Upper lobe of right lung (tissue), 1 donor: ENCODE data around the gene ZNF688. TPM values are rescaled to one million over a fixed set of nuclear protein-coding genes. Genes with fewer than 3 reads are reported as not detected.

ENCODE experiments used
- ATAC-seq: fragments of 200-7000 bp; cut with Tn5 transposase; one replicate; pipeline ENCODE4 v1.9.1; 2020; ENCODE audit warnings: mild to moderate bottlenecking, moderate library complexity
- DNase-seq: peaks from one replicate; pipeline ENCODE4 v3.0.0-alpha.2; 2020
- H3K27ac ChIP-seq: fragments of 200-600 bp; one replicate; pipeline ENCODE4 v1.8.0; 2022
- H3K27me3 ChIP-seq: fragments of 200-600 bp; one replicate; pipeline ENCODE4 v1.8.0; 2022; ENCODE audit warnings: mild to moderate bottlenecking
- H3K36me3 ChIP-seq: fragments of 200-600 bp; one replicate; pipeline ENCODE4 v1.8.0; 2022
- H3K4me1 ChIP-seq: fragments of 200-600 bp; one replicate; pipeline ENCODE4 v1.8.0; 2022
- H3K4me3 ChIP-seq: fragments of 200-600 bp; one replicate; pipeline ENCODE4 v1.8.0; 2022; ENCODE audit warnings: mild to moderate bottlenecking
- H3K9me3 ChIP-seq: fragments of 200-600 bp; one replicate; pipeline ENCODE4 v1.8.0; 2022
- intact Hi-C: fragments of 100-400 bp; cut with DNase I; formaldehyde crosslinking; loops from one replicate; pipeline ENCODE4 v1.11.0; 2022
- total RNA-seq: library from RNA; stranded (reverse); fragmentation: NEBNext Ultra II Directional; extraction: Animal tissue kit (Norgen Biotek cat#: 25700); gene quantifications from one replicate; pipeline ENCODE4 v1.2.1, GENCODE V29; 2021
- TF ChIP-seq, protein P1 (sequence below): fragments of 200-600 bp; IDR thresholded peaks from one replicate; pipeline ENCODE4 v1.8.0; 2022; ENCODE audit warnings: antibody characterized with exemption
- donor health status: DM: no; HTN: yes; CAD: no; lungs with severe emphysema.

Gene ZNF688
- total RNA-seq, 1 donor from 2014 or later, result 13.1 TPM

- Histone ChIP-seq H3K27me3 (no peaks in the 10 kb centered on the region), H3K36me3 (peaks cover 18% of the 10 kb centered on the region), H3K4me3 (peak overlapping the region; percentile 88), H3K4me1 (peaks cover 22% of the 10 kb centered on the region), H3K27ac (peak overlapping the region; percentile 99), H3K9me3 (no peaks in the 10 kb centered on the region)
- DNase-seq (no peak), ATAC-seq (no peak)
- intact Hi-C loops, result no loop called here
- TF ChIP-seq, protein P1, sequence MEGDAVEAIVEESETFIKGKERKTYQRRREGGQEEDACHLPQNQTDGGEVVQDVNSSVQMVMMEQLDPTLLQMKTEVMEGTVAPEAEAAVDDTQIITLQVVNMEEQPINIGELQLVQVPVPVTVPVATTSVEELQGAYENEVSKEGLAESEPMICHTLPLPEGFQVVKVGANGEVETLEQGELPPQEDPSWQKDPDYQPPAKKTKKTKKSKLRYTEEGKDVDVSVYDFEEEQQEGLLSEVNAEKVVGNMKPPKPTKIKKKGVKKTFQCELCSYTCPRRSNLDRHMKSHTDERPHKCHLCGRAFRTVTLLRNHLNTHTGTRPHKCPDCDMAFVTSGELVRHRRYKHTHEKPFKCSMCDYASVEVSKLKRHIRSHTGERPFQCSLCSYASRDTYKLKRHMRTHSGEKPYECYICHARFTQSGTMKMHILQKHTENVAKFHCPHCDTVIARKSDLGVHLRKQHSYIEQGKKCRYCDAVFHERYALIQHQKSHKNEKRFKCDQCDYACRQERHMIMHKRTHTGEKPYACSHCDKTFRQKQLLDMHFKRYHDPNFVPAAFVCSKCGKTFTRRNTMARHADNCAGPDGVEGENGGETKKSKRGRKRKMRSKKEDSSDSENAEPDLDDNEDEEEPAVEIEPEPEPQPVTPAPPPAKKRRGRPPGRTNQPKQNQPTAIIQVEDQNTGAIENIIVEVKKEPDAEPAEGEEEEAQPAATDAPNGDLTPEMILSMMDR, result no peak
Measured at GRCh38 chr16:30527635-30528178, 43.8 kb downstream of the ZNF688 start.

DNA sequence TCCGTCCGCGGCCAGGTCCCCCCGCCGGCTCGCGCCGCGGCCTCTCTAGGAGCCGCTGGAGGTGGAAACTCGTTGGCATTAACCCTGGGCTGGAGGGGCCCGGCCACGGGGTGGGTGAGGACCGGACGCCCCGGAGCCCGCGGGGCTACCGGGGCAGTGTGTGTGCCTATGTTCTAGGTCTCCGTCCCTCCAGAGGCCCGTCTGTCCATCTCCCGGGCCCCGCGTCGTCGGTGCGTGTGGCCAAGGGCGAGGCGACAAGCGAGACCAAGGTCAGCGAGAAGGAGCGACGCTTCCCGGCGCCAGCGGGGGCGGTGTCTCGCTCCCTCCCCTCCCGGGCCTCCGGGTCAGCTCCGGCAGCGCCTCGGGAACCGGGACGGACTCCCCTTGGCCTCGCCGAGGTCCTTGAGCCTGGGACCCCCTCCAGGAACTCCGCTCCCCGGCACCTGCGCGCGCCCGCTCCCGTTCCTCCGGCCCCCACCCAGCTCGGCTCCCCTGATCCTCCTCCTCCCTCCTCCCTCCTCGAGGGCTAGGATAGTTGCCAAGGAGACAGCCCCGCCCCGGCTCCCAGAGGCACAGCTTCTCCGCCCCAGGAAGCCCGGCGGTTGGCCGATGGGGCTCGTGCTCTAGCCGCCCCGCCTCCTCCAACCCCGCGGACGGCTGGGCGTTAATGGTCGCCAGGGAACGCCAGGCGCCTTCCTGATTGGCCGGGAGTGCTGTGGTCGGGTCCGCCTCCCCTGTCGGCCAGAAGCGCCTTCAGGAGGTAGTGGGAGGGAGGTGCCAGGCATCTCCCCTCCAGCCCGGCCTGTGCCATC lies 44.5 kb downstream of the ZNF688 start:
- Histone ChIP-seq H3K27ac (peak overlapping the region; percentile 99), H3K9me3 (no peaks in the 10 kb centered on the region), H3K27me3 (no peaks in the 10 kb centered on the region), H3K4me1 (peaks cover 22% of the 10 kb centered on the region), H3K4me3 (peak overlapping the region; percentile 88), H3K36me3 (peaks cover 11% of the 10 kb centered on the region)
- TF ChIP-seq, protein P1, result peak; percentile 35
- DNase-seq (peak; percentile 99), ATAC-seq (peak; percentile 95)
- intact Hi-C loops, result no loop called here

DNA sequence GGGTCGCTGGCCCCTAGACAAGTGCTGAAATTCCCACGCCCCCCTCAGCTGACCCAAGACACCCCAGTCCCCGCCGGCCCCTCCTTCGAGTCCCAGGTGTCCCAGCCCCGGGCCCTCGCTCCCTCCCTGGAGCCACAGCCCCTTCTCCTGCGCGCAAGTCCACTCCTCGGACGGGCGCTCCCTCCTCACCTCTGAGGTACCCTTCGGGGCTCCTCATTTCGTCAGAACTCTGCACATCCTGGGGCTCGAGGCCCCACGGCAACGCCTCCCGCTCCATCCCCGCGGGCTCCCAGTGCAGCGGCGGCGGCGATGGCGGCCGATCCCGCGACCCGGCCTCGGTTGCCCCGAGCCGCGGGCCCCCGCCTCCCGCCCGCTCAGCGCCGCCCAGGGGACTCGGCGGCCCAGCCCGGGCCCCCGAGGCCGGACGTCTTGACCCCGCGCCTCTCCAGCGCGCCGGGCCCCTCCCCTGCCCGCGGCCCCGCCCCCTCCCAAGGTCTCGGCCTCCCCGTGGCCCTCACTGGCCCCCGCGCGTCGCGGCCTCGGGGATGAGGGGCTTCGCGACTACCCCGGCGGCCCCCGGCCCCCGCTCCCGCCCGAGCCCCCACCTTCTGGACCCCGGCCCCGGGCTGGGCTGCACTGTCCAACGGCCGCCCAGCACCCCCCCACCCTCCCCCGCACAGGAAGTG lies 45.2 kb downstream of the ZNF688 start, which contains the start of gene ZNF768:
ZNF768 (minus strand) TSS at position 430 of the 686 bp plus-strand sequence; CDS start at position 277, 153 bp downstream.
- ATAC-seq (peak; percentile 55), DNase-seq (peak; percentile 79)
- Histone ChIP-seq H3K9me3 (no peaks in the 10 kb centered on the region), H3K4me1 (peaks cover 22% of the 10 kb centered on the region), H3K36me3 (peaks cover 6% of the 10 kb centered on the region), H3K27me3 (no peaks in the 10 kb centered on the region), H3K27ac (peak within 1 kb of the TSS; percentile 99), H3K4me3 (peak within 1 kb of the TSS; percentile 88)
- intact Hi-C loops, result no loop called here
- TF ChIP-seq, protein P1, result no peak

DNA sequence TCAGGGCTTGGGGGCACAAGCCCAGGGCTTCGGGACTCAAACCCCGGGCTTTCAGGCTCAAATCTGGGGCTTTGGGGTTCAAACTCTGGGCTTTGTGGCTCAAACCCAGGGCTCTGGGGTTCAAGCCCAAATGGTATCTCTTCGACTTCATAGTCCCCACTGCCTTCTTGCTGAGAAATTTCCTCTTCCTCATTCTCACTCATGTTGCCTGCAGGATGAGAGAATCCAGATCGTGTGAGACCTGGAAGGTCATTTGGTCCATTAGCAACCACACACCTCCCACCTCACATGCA lies 45.7 kb downstream of the ZNF688 start:
- H3K27ac ChIP-seq, result peak overlapping the region; percentile 99
- no peak for DNase-seq
- ATAC-seq, result no peak

More for the DNA sequence above, 45.7 kb downstream of the ZNF688 start:
- TF ChIP-seq, protein P1, result no peak
- H3K27me3 ChIP-seq, result no peaks in the 10 kb centered on the region
- no peaks in the 10 kb centered on the region for H3K9me3 ChIP-seq
- H3K4me3 ChIP-seq, result peak overlapping the region; percentile 88
- H3K4me1 ChIP-seq, result peaks cover 20% of the 10 kb centered on the region
- intact Hi-C loops, result no loop called here
- H3K36me3 ChIP-seq, result peaks cover 1% of the 10 kb centered on the region
